GM11168 (cell line): ENCODE measurements around the gene ANXA4.
"Not testable (repeated sequence)": the region's sequence is repeated elsewhere in the genome, so short reads cannot be mapped to it uniquely, and the experiment has no call there.

ENCODE experiments used
- in situ Hi-C: fragments of 300-500 bp; cut with MboI; formaldehyde crosslinking; loops from one replicate; pipeline ENCODE4 v1.12.0; 2022; ENCODE audit warnings: low sequenced_read_pairs; ENCODE audit not compliant: unreplicated experiment

Gene ANXA4

GRCh38 chr2:69718338-69718965, 23.5 kb upstream of the ANXA4 start:
- in situ Hi-C loops = loop anchor here (10.0 kb wide), 1 partner anchor 74 kb away; the partner anchor contains the start of gene AAK1

DNA sequence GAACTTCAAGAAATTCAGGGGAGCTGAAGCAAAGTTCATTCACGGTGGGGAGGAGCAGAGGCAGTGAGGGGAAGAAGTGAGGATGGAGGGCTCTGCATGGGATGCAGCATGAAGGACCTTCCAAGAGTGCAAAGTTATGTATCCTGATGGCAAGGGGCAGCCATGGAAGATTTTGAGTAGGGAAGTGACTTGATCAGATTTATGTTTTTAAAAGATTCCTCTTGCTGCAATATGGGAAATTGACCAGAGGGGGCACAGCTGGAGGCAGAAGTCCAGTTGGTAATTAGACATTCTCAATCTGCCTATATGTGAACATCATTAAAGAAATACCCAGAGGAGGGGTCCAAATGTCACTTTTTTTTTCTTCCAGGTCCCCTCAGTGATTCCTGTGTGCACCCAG, 21.5 kb upstream of the ANXA4 start:
- in situ Hi-C loops = no loop called here

DNA sequence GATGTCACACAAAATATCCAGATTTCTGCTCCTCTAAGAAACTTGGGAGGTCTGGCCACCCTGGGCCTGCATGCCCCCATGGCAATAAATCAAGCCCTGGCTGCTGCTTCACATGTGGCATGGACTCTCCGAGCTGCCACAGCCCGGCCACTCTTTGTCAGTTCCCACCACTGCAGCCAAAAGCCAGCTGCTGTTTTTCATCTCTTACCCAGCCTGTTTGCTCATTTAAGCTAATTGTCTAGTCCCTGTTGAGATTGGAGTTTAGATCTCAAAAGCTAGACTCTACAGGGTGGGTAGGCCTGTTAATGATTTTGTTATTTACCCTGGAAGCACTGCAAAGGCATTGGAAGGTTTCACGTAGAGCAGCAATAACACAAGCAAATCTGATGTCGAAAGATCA, 20.9 kb upstream of the ANXA4 start:
- in situ Hi-C loops = no loop called here

- in situ Hi-C loops = no loop called here
Measured at GRCh38 chr2:69723791-69724190, 18.1 kb upstream of the ANXA4 start.

DNA sequence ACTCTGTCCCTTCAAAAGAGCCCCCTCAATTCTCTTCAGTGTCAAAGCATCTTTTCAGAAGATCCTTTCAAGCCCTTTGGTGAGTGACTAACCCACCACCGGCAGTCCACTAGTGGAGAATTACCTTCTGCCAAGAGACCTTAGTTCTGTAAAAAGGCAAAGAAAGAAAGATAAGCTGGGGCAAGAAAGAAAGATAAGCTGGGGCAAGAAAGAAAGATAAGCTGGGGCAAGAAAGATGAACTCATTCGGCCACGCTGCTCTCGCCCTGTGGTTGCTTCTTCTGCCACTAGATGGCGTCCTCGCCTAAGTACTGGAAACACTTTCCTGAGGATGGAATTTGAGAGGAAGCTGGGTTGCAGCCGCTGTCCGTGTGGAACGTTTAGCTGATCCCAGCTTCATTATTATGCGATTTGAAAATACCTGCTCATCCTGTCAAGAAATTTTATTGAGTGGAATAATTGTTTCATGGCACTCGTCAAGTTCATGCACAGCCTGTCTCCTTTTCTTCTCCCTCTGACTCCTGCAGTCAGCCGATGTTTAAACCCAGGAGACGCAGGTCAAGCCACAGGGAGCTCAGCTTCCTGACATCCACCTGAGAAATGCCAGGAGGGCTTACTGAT, 17.3 kb upstream of the ANXA4 start:
- in situ Hi-C loops = loop anchor here (5.0 kb wide), 1 partner anchor 88 kb away; no protein-coding TSS in a partner anchor

DNA sequence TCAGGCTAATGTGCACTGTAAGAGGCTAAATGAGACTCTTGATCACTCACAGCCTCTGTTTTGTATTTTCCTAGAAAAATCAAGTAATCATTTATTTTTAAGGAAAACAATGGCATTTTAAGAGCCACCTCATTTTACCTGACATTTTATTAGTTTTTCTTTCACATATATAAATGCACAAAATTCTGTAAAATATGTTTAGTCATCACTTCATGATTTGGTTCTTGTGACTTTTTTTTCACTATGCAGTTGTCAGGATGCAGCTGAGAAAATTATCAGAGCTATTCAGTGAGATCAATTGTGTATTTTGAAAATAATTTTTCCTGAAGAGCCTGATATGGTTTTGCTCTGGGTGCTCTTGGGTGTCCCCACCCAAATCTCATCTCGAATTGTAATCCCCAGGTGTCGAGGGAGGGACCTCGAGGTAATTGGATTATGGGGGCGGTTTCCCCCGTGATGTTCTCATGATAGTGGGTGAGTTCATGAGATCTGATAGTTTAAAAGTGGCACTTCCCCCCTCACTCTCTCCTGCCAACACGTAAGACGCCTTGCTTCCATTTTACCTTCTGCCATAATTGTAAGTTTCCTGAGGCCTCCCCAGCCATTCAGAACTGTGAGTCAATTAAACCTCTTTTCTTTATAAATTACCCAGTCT, 16.1 kb upstream of the ANXA4 start:
- in situ Hi-C loops = loop anchor here (5.0 kb wide), 1 partner anchor 86 kb away; no protein-coding TSS in a partner anchor

DNA sequence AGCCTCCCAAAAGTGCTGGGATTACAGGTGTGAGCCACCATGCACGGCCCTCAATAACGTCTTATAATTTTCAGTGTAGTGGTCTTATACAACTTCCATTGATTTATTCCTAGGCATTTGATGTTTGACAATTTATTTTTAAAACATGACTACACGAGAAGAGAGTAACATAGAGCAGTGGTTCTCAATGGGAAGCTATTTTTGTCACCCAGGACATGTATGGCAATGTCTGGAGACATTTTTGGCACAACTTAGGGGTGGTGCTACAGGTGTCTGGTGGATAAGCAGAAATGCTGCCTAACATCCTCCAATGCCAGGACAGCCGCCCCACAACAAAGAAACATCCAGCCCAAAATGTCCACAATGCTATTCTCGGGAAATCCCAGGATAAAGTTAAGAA, 12.7 kb upstream of the ANXA4 start:
- in situ Hi-C loops = loop anchor here (5.0 kb wide), 1 partner anchor 83 kb away; no protein-coding TSS in a partner anchor

DNA sequence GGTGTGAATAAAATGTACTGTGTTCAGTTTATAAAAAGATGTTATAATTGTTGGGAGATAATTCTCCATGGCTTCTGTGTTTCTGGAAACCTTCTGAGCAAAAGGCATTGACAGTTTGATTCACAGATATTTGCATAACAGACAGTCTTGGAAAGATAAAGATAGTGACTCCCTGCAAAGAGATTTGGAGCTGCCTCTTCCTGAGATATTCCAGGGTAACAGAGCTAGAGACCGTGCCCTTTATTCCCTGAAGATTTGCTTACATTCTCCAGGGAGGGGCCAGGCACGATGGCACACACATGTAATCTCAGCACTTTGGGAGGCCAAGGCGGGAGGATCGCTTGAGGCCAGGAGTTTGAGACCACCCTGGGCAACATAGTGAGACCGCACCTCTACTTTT, 12.2 kb upstream of the ANXA4 start:
- in situ Hi-C loops = loop anchor here (5.0 kb wide), 1 partner anchor 83 kb away; no protein-coding TSS in a partner anchor

- in situ Hi-C loops = no loop called here
Measured at GRCh38 chr2:69731147-69731970, 10.6 kb upstream of the ANXA4 start.

- in situ Hi-C loops = no loop called here
Measured at GRCh38 chr2:69733342-69734034, 8.4 kb upstream of the ANXA4 start.

DNA sequence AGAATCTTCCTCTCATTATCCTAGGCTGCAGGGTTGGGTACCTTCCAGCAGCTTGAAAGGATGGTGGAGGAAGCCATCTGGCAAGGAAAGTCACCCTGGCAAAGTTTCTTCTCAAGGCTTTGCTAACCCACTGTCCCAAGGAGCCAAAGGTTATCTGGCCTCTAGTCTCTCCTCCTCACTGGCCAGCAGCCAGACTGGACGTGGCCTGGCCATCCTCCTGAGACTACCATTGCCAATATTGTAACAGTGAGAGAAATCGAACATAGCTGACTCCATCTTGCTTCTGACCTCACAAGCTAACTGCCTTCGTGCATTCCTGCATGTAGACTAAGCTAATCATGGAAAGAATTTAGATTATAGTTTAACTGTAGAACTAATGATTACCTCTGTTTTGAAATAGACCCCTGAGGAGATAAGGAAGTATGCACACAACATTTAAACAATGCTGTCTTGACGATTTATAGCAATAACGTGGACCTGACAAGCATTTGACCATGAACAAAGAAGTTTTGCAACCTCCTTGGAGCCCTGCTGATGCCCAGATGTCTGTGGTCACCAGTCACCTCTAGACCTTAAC, 7.8 kb upstream of the ANXA4 start:
- in situ Hi-C loops = no loop called here

DNA sequence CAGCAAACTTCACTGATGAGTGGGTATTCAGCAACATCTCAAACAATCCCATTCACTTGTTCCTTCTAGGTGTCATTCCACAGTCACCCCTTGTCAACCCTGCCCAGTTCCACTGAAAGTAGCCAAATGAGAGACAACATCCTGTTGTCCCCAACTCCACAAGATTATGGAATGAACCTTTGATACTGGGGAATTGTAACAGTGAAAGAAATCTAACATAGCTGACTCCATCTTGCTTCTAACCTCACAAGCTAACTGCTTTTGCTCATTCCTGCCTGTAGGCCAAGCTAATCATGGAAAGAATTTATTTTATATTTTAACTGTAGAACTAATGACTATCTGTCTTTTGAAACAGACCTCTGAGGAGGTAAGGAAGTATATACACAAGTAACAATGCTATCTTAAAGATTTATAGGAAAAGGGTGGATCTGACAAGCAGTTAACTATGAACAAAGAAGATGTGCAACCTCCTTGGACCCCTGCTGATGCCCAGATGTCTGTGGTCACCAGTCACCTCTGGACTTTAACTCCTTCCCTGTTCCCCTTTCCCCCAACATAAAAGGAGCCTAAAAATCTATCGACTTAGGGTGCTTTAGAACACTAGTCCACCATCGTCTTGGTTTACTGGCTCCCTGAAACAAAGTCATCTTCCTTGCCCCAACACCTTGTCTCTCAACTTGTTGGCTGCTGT, 6.9 kb upstream of the ANXA4 start:
- in situ Hi-C loops = no loop called here

GRCh38 chr2:69735686-69736085, 6.2 kb upstream of the ANXA4 start:
- in situ Hi-C loops = no loop called here

DNA sequence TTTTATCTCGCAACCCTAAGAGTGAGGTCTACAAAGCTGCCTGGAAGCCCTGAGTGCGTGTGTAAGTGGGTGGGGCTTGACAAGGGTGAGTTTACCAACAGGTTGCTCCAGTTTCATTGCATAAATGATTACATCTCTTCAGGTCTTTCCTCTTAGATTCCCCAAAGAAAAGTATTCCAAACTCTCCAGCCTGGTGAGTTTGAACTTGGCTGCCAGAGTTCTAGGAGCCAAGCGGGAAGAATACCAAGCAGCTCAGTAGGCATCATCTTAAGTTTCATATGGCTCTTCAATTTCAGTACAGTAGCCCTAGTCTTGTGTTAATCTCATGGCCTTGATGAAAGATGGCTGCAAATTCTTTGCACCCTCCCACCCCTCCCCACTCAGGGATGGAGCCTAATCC, 3.8 kb upstream of the ANXA4 start:
- in situ Hi-C loops = not testable (repeated sequence)

GRCh38 chr2:69740502-69740951, 1.4 kb upstream of the ANXA4 start:
- in situ Hi-C loops = no loop called here

DNA sequence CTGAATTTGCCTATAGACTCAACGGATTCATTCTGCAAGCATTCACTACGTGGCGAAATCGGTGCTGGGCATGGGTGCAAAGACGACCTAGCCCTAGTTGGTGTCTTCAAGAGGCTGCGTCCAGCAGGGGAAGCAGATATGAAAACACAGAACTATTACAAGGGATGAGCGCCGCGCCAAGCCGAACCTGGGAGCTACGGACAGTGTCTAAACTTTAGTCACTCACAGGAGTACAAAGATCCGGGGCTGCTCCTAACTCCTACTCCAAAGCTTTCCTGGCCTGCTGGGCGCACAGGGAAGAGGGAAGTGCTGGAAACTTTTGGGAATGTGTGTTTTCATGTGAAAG, 732 bp upstream of the ANXA4 start:
- in situ Hi-C loops = no loop called here

DNA sequence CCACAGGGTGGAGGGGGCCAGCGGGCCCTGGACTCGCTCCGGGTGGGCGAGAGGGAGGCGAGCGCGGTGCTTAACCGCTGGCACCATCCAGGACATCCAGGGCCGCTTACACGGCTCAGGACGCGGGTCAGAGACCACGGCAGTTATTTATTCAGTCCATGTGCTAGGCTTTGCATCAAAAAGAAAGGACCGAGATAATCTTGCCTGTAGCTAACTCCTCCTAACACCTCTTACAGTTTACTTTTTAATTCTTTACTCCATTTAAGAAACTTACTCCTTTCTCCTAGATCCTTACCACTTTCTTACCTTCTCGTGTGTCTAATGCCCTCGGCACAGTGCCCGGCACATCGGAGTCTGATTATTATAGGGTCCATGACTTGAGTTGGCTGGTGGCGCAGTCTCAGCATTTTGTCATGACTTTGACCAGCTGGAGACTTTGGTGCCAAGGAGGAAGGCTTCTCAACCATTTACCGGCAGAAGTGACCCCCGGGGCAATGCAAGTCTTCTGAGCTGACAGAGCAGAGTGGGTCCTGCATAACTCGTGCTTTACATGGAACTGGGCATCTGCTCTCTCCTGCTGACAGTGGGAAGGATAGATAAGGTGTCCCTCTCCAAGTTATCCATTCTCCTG, 503 bp downstream of the ANXA4 start:
- in situ Hi-C loops = no loop called here

GRCh38 chr2:69743847-69744264, 1.9 kb downstream of the ANXA4 start:
- in situ Hi-C loops = no loop called here

DNA sequence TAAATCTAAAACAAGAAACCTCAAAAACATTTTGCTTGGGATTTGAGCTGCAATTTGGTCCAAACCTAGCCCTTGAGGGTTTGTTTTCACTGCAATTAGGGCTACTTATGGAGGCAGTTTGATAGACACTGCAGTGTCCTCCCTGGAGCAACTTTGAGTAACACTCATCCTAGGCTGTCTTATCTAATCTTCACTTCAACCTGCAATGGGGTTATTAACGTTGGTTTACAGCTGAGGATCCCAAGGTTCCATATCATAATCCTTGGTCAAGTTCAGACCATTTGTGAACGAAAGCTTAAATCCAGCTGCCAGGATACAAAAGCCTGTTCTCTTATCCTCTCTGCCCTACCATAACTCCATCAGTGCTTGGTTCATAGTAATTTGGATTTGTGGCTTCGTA, 2.5 kb downstream of the ANXA4 start:
- in situ Hi-C loops = no loop called here
